Measurements from ENCODE around the gene PHLDA3. TPM values are rescaled to one million over a fixed set of nuclear protein-coding genes. Genes with fewer than 3 reads are reported as not detected.
"Not testable (repeated sequence)": the region's sequence is repeated elsewhere in the genome, so short reads cannot be mapped to it uniquely, and the experiment has no call there.

The PHLDA3 gene
- total RNA-seq, 2 donors from 2014 or later, result 10.7 to 25.6 TPM

DNA sequence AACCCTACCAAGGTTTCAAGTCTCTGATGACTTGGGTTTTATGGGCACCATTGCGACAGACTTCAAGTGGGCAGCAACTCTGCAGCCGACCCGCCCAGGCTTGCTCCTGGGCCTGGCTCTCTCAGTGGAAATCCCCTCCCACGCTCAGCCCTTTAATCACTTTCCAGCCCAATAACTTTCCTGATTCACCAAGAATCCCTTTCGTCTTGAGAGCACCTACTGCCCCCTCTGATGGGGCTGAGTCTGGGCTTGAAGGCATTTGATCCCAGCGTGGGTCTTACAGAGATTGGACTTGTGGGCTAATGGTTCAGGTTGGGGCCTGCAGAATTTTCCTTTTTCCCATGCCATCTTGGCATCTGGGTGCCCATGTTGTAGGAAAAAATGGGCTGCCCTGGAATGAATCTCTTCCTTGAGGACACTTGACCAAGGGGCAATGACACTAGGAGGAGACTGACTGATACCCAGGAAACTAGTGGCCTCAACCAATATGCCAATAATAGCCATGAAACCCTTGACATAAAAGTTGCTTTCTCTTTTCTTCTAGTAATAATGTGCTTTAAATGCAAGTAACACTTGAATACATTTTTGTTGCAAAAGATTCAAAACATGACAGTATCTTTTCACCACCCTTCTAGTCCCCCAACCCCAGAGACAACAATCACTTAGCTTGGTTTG, 7.8 kb upstream of the PHLDA3 start:
- DNase-seq (no peak), ATAC-seq (replicated peaks in 1 of 2) (no peak)
- no peaks in the 10 kb centered on the region for H3K9me3 Mint-ChIP-seq
- no peak overlapping the region for H3K4me3 Mint-ChIP-seq
- H3K4me1 Mint-ChIP-seq (ENCODE audit: low read depth), result peaks cover 15% of the 10 kb centered on the region
- no peaks in the 10 kb centered on the region for H3K36me3 Mint-ChIP-seq (ENCODE audit: insufficient read depth in 2 of 2)
- no peak overlapping the region for H3K27ac Mint-ChIP-seq
- peaks cover 37% of the 10 kb centered on the region for H3K27me3 Mint-ChIP-seq (ENCODE audit: low read depth)

GRCh38 chr1:201475915-201476669, 7.1 kb upstream of the PHLDA3 start:
- Mint-ChIP-seq H3K36me3 (ENCODE audit: insufficient read depth in 2 of 2) (no peaks in the 10 kb centered on the region), H3K27me3 (ENCODE audit: low read depth) (peaks cover 39% of the 10 kb centered on the region), H3K4me3 (no peak overlapping the region), H3K4me1 (ENCODE audit: low read depth) (peaks cover 10% of the 10 kb centered on the region), H3K27ac (no peak overlapping the region), H3K9me3 (no peaks in the 10 kb centered on the region)
- ATAC-seq (replicated peaks in 1 of 2), result no peak
- DNase-seq, result no peak

- Mint-ChIP-seq H3K36me3 (ENCODE audit: insufficient read depth in 2 of 2) (no peaks in the 10 kb centered on the region), H3K4me3 (no peak overlapping the region), H3K27ac (no peak overlapping the region), H3K9me3 (no peaks in the 10 kb centered on the region), H3K27me3 (ENCODE audit: low read depth) (peaks cover 45% of the 10 kb centered on the region), H3K4me1 (ENCODE audit: low read depth) (peaks cover 5% of the 10 kb centered on the region)
- DNase-seq, result no peak
- ATAC-seq (replicated peaks in 1 of 2), result no peak
These were observed 6.1 kb upstream of the PHLDA3 start for GRCh38 chr1:201475130-201475529.

GRCh38 chr1:201473296-201473695, 4.3 kb upstream of the PHLDA3 start:
- ATAC-seq (replicated peaks in 1 of 2) (no peak), DNase-seq (no peak)
- Mint-ChIP-seq H3K27me3 (ENCODE audit: low read depth) (peaks cover 52% of the 10 kb centered on the region), H3K36me3 (ENCODE audit: insufficient read depth in 2 of 2) (peaks cover 0 to 1% of the 10 kb centered on the region in 2 donors), H3K27ac (no peak overlapping the region), H3K4me1 (ENCODE audit: low read depth) (peaks cover 10% of the 10 kb centered on the region), H3K9me3 (no peaks in the 10 kb centered on the region), H3K4me3 (no peak overlapping the region)

DNA sequence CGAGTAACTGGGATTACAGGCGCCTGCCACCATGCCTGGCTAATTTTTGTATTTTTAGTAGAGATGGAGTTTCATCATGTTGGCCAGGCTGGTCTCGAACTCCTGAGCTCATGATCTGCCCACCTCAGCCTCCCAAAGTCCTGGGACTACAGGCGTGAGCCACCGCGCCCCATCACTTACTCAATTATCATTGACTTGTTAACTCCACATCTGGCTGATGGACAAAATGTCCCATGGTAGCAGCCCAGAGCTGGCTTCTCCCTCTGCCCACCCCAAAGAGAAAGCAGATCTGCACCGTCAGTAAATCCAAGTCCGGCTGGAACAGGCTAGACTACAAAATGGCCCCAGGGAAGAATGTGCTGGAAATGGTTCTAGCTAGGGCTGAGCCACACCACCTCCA, 3.3 kb upstream of the PHLDA3 start:
- ATAC-seq (replicated peaks in 1 of 2); DNase-seq; H3K9me3 Mint-ChIP-seq; H3K36me3 Mint-ChIP-seq (ENCODE audit: insufficient read depth in 2 of 2); H3K27ac Mint-ChIP-seq; H3K4me3 Mint-ChIP-seq: not testable (repeated sequence)
- H3K27me3 Mint-ChIP-seq (ENCODE audit: low read depth), result peaks cover 60% of the 10 kb centered on the region
- H3K4me1 Mint-ChIP-seq (ENCODE audit: low read depth), result peaks cover 17% of the 10 kb centered on the region

DNA sequence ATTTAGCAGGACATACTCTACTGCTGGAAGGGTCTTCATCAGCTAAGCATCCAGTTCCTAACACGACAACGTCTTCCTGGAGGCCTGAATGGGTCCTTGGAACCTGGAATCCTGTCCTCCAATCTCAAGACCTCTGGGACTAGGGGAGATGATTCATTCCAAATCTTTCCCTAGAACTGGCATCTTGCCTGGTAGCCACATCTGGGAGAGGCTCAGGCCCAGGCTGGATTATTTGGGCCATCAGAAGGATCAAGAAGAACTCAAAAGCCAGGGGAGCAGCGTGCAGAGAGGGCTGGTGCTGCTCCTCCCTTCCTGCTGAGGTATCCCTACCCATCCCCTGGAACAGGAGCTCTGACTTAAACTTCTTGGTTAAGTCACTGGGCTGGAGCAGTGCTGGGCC, 2.8 kb upstream of the PHLDA3 start:
- Mint-ChIP-seq H3K4me3 (no peak overlapping the region), H3K9me3 (no peaks in the 10 kb centered on the region)

DNA sequence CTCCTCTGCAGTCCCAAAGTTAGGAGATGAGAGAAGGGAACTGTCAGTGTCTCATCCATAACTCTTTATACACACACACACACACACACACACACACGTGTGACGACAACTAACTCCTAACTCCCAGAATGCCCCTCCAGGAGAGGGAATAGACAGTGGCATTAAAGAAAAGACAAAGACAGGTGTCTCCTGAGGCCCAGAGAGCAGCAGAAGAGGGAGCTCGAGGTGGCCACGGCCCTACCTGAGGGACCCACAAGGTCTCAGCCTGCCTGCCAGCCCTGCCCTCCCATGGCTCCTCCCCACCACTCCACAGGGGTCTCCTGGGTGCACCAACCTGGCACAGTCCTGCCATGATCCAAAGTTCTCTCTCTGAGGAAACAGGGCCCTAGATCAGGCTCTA, 1.6 kb upstream of the PHLDA3 start:
- Mint-ChIP-seq H3K4me3 (no peak overlapping the region), H3K27me3 (ENCODE audit: low read depth) (peaks cover 54% of the 10 kb centered on the region), H3K27ac (no peak overlapping the region), H3K9me3 (no peaks in the 10 kb centered on the region), H3K36me3 (ENCODE audit: insufficient read depth in 2 of 2) (peaks cover 0 to 1% of the 10 kb centered on the region in 2 donors), H3K4me1 (ENCODE audit: low read depth) (peaks cover 13% of the 10 kb centered on the region)
- ATAC-seq (replicated peaks in 1 of 2) (no peak), DNase-seq (no peak)

More for the DNA sequence above, 2.8 kb upstream of the PHLDA3 start:
- H3K27me3 Mint-ChIP-seq (ENCODE audit: low read depth), result peaks cover 60% of the 10 kb centered on the region
- H3K4me1 Mint-ChIP-seq (ENCODE audit: low read depth), result peaks cover 17% of the 10 kb centered on the region
- DNase-seq (no peak), ATAC-seq (replicated peaks in 1 of 2) (no peak)
- peaks cover 0 to 1% of the 10 kb centered on the region in 2 donors for H3K36me3 Mint-ChIP-seq (ENCODE audit: insufficient read depth in 2 of 2)
- H3K27ac Mint-ChIP-seq, result no peak overlapping the region

DNA sequence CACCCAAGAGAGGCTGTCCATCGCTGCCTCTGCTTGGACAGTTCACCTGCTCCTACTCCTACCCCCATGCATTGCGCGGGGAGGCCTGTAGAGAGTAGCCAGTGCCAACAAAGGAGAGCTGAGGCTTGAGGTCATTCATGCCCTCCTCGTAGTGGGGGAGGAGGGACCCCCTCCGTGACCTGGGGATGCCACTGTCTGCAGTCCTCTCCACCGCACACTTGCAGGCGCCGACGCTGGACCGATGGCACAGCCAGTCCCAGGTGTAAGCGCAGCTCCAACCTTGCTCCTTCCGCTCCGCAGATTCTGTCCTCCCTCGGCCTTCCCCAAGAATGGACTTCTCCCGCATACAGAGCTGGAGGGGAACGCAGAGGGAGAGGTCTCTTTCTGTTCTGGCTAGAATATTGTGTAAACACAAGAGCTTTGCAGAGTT, 672 bp upstream of the PHLDA3 start:
- ATAC-seq (replicated peaks in 1 of 2) (no peak), DNase-seq (no peak)
- peaks cover 13% of the 10 kb centered on the region for H3K4me1 Mint-ChIP-seq (ENCODE audit: low read depth)
- H3K27me3 Mint-ChIP-seq (ENCODE audit: low read depth), result peaks cover 54% of the 10 kb centered on the region
- H3K9me3 Mint-ChIP-seq, result no peaks in the 10 kb centered on the region
- peak overlapping the region; percentile 67 to 86 for H3K4me3 Mint-ChIP-seq
- H3K36me3 Mint-ChIP-seq (ENCODE audit: insufficient read depth in 2 of 2), result peaks cover 0 to 1% of the 10 kb centered on the region in 2 donors
- H3K27ac Mint-ChIP-seq, result no peak overlapping the region

DNA sequence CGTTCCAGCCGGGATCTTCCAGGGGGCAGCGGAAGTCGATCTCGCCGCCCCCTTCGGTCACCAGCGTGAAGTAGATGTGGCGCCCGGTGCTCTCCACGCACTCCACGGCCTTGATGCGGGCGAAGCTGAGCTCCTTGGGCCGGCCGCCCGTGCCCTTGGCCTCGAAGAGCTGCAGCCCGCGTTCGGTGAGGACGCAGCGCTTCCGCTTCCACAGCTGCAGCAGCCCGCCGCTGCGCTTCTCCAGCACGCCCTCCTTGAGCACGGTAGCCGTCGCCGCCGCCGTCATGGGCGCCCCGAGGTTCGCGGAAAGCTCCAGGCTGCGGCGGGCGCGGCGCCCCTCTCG, 516 bp downstream of the PHLDA3 start:
- Mint-ChIP-seq H3K9me3 (no peaks in the 10 kb centered on the region), H3K27me3 (ENCODE audit: low read depth) (peaks cover 51% of the 10 kb centered on the region), H3K4me1 (ENCODE audit: low read depth) (peaks cover 13% of the 10 kb centered on the region), H3K4me3 (peak overlapping the region; percentile 77 to 86), H3K36me3 (ENCODE audit: insufficient read depth in 2 of 2) (peaks cover 0 to 1% of the 10 kb centered on the region in 2 donors), H3K27ac (no peak overlapping the region)
- peak; percentile 44 for DNase-seq
- peak; percentile 57 to 58 for ATAC-seq (replicated peaks in 1 of 2)

DNA sequence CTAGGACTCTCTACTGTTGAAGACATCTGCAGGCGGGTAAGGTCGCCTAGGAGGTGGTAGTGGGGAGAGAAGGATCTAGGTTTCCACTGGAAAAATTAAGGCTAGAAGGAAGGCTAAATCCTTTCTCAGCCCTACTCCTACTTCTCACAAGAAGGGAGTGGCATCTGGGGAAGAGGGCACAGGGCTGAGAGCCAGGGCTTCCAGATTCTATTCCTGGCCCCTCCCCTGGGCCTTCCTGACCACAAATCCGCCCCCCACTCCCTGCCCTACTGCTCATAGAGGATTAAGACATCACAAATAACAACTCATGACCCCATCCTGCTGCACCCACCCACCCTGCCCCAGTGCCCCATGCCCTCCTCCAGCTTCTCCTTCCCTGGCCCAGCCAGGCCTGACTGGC, 2.5 kb downstream of the PHLDA3 start:
- Mint-ChIP-seq H3K27ac (no peak overlapping the region), H3K27me3 (ENCODE audit: low read depth) (peaks cover 42% of the 10 kb centered on the region), H3K36me3 (ENCODE audit: insufficient read depth in 2 of 2) (peaks cover 0 to 1% of the 10 kb centered on the region in 2 donors), H3K9me3 (no peaks in the 10 kb centered on the region), H3K4me1 (ENCODE audit: low read depth) (peaks cover 13% of the 10 kb centered on the region), H3K4me3 (no peak overlapping the region)
- no peak for DNase-seq
- no peak for ATAC-seq (replicated peaks in 1 of 2)

- H3K9me3 Mint-ChIP-seq, result no peaks in the 10 kb centered on the region
These were observed 3.2 kb downstream of the PHLDA3 start for GRCh38 chr1:201465698-201466290.

GRCh38 chr1:201463071-201463552, 5.9 kb downstream of the PHLDA3 start:
- no peak overlapping the region for H3K4me3 Mint-ChIP-seq
- no peaks in the 10 kb centered on the region for H3K36me3 Mint-ChIP-seq (ENCODE audit: insufficient read depth in 2 of 2)
- DNase-seq (no peak), ATAC-seq (replicated peaks in 1 of 2) (peak in 1 of 2 donors; percentile 21)
- no peaks in the 10 kb centered on the region for H3K9me3 Mint-ChIP-seq
- peaks cover 23% of the 10 kb centered on the region for H3K27me3 Mint-ChIP-seq (ENCODE audit: low read depth)
- no peak overlapping the region for H3K27ac Mint-ChIP-seq
- peaks cover 6% of the 10 kb centered on the region for H3K4me1 Mint-ChIP-seq (ENCODE audit: low read depth)

More at GRCh38 chr1:201465698-201466290, 3.2 kb downstream of the PHLDA3 start:
- H3K4me1 Mint-ChIP-seq (ENCODE audit: low read depth), result peaks cover 13% of the 10 kb centered on the region
- peaks cover 39% of the 10 kb centered on the region for H3K27me3 Mint-ChIP-seq (ENCODE audit: low read depth)
- H3K27ac Mint-ChIP-seq, result no peak overlapping the region
- H3K36me3 Mint-ChIP-seq (ENCODE audit: insufficient read depth in 2 of 2), result peaks cover 0 to 1% of the 10 kb centered on the region in 2 donors
- no peak for ATAC-seq (replicated peaks in 1 of 2)
- H3K4me3 Mint-ChIP-seq, result no peak overlapping the region
- no peak for DNase-seq

All from activated T-cell treated with anti-CD3 and anti-CD28 coated beads, Interleukin-2, amount 50 U/mL, for 72 hours (primary cell).